GM21423 (cell line): Measurements from ENCODE around the gene STK32B.

ENCODE experiments used
- ATAC-seq: cut with Tn5 transposase; IDR thresholded peaks from one replicate; pipeline ENCODE4 v1.9.1; 2021; ENCODE audit warnings: mild to moderate bottlenecking, moderate library complexity; ENCODE audit not compliant: unreplicated experiment

The STK32B gene

GRCh38 chr4:5029447-5029846 lies 21.8 kb upstream of the STK32B start:
- no peak for ATAC-seq

GRCh38 chr4:5030221-5030620 lies 21.1 kb upstream of the STK32B start:
- ATAC-seq: no peak

DNA sequence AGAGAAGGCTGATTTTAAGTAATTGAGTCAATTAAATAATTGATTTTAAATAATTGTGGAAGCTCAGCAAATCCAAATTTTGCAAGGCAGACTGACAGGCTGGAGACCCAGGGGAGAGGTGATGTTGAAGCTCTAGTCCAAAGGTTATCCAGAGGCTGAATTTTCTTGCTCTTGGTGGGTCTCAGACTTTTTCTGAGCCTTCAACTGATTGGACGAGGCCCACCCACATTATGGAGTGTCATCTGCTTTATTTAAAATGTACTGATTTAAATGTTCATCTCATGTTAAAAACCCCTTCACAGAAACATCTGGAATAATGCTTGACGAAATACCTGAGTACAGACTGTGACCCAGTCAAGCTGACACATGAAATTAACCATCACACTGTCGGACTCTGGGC lies 20.4 kb upstream of the STK32B start:
- ATAC-seq: no peak

DNA sequence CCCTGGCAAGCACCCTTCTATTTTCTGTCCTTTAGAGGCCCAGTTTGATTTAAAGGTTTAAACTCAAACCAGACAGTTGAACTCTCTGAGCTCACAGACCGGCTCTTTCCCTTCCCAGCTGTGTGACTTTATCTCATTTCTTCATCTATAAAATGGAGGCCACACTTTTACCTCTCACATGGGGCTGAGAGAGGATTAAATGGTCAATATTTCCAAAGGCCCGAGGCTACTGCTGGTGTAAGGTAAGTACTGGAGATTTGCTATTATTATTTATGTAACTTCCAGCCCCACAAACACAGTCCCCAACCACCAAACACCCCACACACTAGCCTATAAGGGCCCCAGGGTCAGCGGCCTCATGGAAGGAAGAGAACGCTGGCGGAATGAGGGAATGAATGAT lies 18.5 kb upstream of the STK32B start:
- no peak for ATAC-seq

DNA sequence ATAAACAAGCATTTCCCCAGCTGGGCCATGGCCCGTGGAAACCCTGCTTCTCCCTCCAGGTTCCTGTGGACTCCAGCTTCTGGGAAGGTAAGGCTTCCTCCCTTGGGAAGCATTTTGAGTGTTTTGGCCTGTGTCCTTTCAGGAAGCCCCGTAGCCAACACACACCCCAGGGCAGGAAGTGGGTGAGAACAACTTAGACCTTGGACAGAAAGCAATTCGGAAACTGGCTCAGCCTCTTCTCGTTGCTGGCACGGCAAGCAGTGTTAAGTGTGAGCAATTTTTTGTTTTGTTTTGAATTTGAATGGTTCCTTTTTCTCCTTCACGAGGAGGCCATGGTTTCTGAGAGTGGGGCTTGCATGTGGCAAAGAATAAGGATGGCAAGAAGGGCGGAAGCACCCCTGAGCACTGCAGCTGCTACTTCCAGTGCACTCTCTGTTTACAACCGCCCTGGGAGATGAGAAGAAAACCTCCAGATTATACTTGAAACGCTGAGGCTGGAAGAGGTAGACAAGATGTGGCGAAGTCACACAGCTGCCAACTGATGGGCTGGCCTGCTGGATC lies 17.9 kb upstream of the STK32B start:
- ATAC-seq: peak; percentile 60

- no peak for ATAC-seq
Observed at GRCh38 chr4:5034206-5034605, 17.1 kb upstream of the STK32B start.

DNA sequence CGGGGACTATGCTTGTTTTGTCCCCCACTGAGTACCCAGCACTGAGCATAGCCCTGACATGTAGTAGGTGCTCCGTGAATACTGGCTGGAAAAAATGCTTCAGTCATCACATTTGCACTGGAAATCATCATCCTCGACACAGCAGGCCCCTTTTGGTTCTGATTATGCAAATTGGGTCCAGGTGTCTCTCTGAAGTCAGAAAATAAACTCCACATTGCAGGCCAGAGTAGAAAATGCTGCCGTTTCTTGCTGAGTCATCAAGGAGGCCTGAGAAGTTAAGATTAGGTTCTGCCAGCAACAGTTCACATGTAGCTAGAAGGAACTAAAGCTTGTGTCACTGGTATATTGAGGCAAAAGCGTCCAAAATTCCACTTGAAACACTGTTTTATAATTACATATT lies 15.0 kb upstream of the STK32B start:
- no peak for ATAC-seq

GRCh38 chr4:5037553-5038551 lies 13.4 kb upstream of the STK32B start:
- no peak for ATAC-seq

- no peak for ATAC-seq
Observed at GRCh38 chr4:5039800-5040199, 11.5 kb upstream of the STK32B start.

DNA sequence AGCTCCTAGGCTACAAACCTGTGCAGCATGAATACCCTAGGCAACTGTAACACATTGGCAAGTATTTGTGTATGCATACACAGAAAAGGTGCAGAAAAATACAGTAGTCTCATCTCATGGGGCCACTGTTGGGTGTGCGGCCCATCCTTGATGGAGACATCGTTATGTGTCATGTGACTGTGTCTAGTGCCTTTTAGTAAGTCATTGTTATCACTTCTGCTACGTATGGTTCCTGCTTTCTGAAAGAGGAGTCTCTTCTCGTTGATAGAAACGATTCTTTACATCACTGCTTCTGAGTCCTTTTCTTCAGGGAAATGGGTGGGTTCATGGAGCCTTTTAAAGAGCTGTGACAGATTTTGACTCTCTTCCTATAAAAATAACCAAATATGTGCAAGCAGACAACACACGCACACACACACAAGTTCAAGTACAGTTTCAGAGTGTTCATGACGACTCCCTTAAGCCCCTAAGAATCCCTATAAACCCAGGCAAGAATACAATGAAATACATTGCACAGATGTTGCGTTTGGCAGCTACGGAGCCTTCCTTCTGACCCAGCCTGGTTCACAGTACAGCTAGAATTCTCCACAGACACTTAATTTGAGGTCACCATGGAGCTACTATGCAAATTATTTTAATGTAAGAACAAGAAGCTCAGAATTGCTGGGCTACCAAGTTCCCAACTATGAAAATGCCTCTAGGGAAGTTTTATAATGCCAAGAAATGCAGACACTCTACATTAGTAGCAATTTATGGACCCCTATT lies 10.2 kb upstream of the STK32B start:
- ATAC-seq: no peak

GRCh38 chr4:5041699-5042098 lies 9.6 kb upstream of the STK32B start:
- no peak for ATAC-seq

- ATAC-seq: no peak
Observed at GRCh38 chr4:5043579-5043978, 7.7 kb upstream of the STK32B start.

- ATAC-seq: no peak
Observed at GRCh38 chr4:5044341-5044740, 6.9 kb upstream of the STK32B start.

- ATAC-seq: no peak
Observed at GRCh38 chr4:5045097-5045496, 6.2 kb upstream of the STK32B start.

DNA sequence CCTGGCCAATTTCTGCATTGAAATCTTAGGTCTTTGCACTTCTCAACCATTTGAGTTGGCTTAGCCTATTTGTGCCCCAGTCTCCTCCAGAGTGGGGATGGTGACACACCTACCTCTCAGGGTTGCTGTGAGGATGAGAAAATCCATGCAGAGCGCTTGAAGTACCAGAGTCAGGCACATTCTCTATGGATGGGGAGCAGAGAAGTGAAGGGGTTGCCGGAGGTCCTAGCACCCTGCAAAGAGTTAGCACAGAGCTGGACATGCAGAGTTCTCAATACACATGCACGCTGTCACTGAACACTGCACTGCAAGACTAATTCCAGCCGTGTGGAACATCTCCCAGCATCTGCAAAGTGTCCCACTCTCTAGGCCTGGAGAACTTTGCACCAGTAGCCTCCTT lies 2.6 kb upstream of the STK32B start:
- no peak for ATAC-seq

DNA sequence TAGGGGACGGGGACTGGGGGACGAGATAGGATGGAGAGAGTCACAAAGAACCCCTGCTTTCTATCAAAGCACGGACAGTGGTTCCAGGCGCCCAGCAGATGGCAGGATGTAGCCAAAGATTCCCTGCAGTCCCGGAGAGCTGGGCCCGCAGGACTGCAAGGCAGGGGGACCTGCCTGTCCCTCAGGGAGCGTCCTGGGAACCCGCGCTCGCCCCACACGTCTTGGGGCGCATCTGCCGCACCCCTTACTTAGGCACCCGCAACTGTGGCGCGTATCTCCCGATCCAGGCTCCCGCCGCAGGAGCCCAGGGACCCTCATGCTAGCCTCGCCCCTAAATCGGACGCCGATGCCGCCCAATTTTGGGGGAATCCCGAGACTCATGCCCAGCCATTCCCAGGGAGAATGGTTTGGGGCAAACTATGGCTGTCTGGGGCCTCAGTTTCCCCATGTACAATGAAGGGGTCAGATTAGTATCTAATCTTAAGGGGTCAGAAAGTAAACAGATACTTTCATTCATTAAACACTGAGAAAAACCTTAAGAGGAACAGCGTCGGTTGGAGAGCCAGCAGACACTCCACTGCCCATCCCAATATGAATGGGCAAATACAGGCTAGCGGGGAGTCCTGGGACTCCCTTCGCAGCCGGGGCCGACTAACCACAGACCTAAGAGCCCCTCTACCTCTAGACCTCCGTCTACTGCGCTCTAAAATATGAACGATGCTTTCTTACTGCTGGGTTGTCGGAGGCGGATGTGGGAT lies 581 bp upstream of the STK32B start:
- ATAC-seq: no peak

DNA sequence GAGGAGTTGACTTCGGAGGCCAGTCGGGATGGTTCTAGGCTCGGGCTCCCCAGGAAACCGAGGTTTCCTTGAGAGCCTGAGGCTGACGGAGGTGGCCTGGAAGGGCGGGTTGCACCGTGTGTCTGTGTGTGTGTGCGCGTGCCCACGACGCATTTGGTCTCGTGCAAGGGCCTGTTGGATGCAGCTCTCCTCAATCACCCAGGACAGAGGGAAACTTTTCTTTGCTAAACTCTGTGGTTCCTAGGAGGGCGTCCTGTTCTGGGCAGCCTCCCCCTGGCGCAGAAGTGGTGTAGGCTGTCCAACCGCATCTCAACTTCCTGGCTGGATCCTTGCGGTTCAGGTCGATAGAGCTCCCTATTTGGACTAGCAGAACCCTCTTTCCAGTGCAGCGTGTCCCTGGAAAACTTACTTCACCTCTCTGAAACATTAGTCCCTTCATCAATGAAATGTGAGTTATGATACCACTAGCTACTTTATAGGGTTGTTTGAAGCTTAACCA lies 973 bp downstream of the STK32B start:
- no peak for ATAC-seq

DNA sequence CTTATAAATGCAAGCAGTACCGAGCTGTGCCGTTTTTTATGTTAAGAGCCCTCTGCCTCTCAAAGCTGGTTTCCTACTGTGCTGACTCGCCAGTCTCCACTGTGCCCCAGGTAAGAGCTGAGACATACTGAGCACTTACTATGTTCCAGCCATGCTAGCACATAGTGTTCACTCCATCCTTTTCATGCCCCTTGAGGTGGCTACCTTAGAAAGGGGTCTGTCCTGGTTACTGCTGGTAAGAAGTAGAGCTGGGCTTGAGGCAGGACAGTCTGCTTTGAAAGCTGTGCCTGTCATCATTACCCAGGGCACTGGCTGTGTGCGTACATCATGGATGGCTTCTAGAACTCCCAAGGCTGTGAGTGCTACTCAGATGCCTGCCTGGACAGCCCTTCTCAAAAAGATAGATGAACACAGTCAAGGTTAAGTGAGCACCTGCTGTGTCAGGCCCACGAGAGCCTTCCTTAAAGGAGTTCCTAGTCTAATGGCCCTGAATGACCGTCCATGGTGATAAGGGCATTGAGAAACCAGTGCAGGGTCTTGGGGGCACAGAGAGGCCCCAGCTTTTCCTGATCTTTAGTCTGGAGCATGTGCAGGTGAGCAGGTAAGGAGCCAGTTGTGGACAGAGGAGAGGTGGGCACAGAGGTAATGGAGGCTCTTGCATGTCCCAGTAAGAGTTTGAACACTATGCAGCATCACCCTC lies 1.6 kb downstream of the STK32B start:
- no peak for ATAC-seq

DNA sequence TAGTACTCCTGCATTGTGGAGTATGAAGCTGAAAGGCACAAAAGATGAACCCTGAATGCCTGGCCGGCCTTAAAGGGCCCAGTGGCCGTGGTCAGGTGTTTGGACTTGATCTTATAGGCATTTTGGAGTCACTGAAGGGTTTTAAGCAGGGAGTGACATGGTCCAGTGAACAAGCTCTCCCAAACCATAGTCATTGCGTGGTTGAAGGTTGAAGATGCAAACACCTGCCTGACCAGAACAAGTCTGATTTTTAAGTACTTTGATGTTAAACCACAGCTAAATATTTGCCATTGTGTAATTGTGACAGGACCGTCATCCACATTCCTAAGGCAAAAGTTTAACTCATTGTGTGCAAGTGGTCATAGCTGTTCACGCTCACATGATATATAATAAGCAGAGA lies 3.3 kb downstream of the STK32B start:
- no peak for ATAC-seq

DNA sequence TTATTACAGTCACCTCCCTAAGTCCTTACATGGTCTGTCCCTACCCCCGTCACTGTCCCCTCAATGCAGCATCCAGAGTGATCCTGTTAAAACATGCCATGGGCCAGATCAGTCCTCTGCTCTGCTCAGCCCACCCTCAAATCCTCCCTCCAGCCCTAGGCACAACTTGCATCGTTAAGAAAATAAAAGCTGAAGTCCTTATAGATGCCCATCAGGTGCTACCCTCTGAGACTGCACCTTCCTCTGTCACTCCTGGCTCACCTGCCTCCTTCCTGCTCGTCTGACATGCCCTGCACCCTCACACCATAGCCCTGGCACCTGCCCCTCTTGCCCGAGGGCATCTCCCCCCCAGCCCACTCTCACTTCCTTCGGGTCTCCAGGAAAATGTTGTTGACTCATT lies 4.1 kb downstream of the STK32B start:
- ATAC-seq: no peak
